Colonic mucosa (tissue), 4 donors: ENCODE results near the gene CHST4. TPM values are rescaled to one million over a fixed set of nuclear protein-coding genes. Genes with fewer than 3 reads are reported as not detected.
"Not testable (repeated sequence)": the region's sequence is repeated elsewhere in the genome, so short reads cannot be mapped to it uniquely, and the experiment has no call there.

Experiments used
- DNase-seq: peaks from one replicate; pipeline ENCODE4 v3.0.0-alpha.2; 2020
- H3K27ac ChIP-seq: fragments of 200-600 bp; one replicate; pipeline ENCODE4 v1.8.0; 2021
- H3K27me3 ChIP-seq: fragments of 200-600 bp; one replicate; pipeline ENCODE4 v1.8.0; 2021
- H3K36me3 ChIP-seq: fragments of 200-600 bp; one replicate; pipeline ENCODE4 v1.8.0; 2021
- H3K4me1 ChIP-seq: fragments of 200-600 bp; one replicate; pipeline ENCODE4 v1.8.0; 2021; ENCODE audit warnings: mild to moderate bottlenecking
- H3K4me3 ChIP-seq: fragments of 200-600 bp; one replicate; pipeline ENCODE4 v1.8.0; 2021
- H3K9ac ChIP-seq, 2 donors: one replicate each; pipeline ENCODE4 v1.7.0; 2013; ENCODE audit warnings: control low read depth in 2 of 2, low read depth in 2 of 2, low read length in 2 of 2
- H3K9me3 ChIP-seq: fragments of 200-600 bp; one replicate; pipeline ENCODE4 v1.8.0; 2021
- CTCF ChIP-seq: fragments of 200-600 bp; IDR thresholded peaks from one replicate; pipeline ENCODE4 v1.8.0; 2022; ENCODE audit warnings: antibody characterized with exemption, mild to moderate bottlenecking
- intact Hi-C: fragments of 100-400 bp; cut with DNase I; formaldehyde crosslinking; loops from one replicate; pipeline ENCODE4 v1.14.1; 2022
- total RNA-seq, 2 donors: library from RNA; stranded (reverse); fragmentation: NEBNext Ultra II Directional in 1 of 2; extraction: Animal tissue kit (Norgen Biotek cat#: 25700) in 1 of 2; gene quantifications; one replicate each; pipeline ENCODE4 v1.2.1, GENCODE V29; 2021
- donor health status: healthy.
- donor health status: DM: no; HTN: no; CAD: no.
- donor health status: DM: no; HTN: no; CAD: no.

CHST4 gene
- total RNA-seq, 2 donors from 2014 or later = 0.44 TPM; not detected in 1

GRCh38 chr16:71572497-71573116, 46.4 kb downstream of the CHST4 start:
- no peak for TF ChIP-seq CTCF
- Histone ChIP-seq H3K4me1 (no peaks in the 10 kb centered on the region), H3K27ac (peak overlapping the region; percentile 4), H3K27me3 (no peaks in the 10 kb centered on the region), H3K36me3 (no peaks in the 10 kb centered on the region), H3K9me3 (no peaks in the 10 kb centered on the region), H3K9ac (no peak overlapping the region), H3K4me3 (no peak overlapping the region)
- intact Hi-C loops = no loop called here
- no peak for DNase-seq

- intact Hi-C loops = no loop called here
- no peak for TF ChIP-seq CTCF
- DNase-seq = no peak
- Histone ChIP-seq H3K27ac (peak overlapping the region; percentile 4), H3K4me3 (no peak overlapping the region), H3K36me3 (no peaks in the 10 kb centered on the region), H3K9ac (no peak overlapping the region), H3K4me1 (no peaks in the 10 kb centered on the region), H3K9me3 (no peaks in the 10 kb centered on the region), H3K27me3 (no peaks in the 10 kb centered on the region)
Observed at GRCh38 chr16:71573387-71574094, 47.3 kb downstream of the CHST4 start.

- Histone ChIP-seq H3K27me3 (no peaks in the 10 kb centered on the region), H3K27ac (no peak overlapping the region), H3K9ac (no peak overlapping the region), H3K4me1 (no peaks in the 10 kb centered on the region), H3K4me3 (no peak overlapping the region), H3K36me3 (no peaks in the 10 kb centered on the region), H3K9me3 (no peaks in the 10 kb centered on the region)
- no peak for TF ChIP-seq CTCF
- DNase-seq = no peak
- intact Hi-C loops = no loop called here
Observed at GRCh38 chr16:71574702-71575101, 48.5 kb downstream of the CHST4 start.

GRCh38 chr16:71576971-71577370, 50.7 kb downstream of the CHST4 start, which contains the start of gene TAT:
TSS of gene TAT (minus strand) at chr16:71577092. CDS start at chr16:71576415, 677 bp downstream.
- TF ChIP-seq CTCF = no peak
- no peaks in the 10 kb centered on the region for H3K4me1 ChIP-seq
- no peaks in the 10 kb centered on the region for H3K36me3 ChIP-seq
- no peaks in the 10 kb centered on the region for H3K9me3 ChIP-seq
- no peak within 1 kb of the TSS for H3K27ac ChIP-seq
- intact Hi-C loops = no loop called here
- DNase-seq = no peak
- H3K27me3 ChIP-seq = no peaks in the 10 kb centered on the region
- H3K4me3 ChIP-seq = no peak within 1 kb of the TSS
- H3K9ac ChIP-seq = no peak within 1 kb of the TSS

GRCh38 chr16:71582553-71582848, 56.3 kb downstream of the CHST4 start:
- H3K9me3 ChIP-seq, H3K27me3 ChIP-seq, H3K4me1 ChIP-seq, DNase-seq, H3K9ac ChIP-seq, H3K27ac ChIP-seq, intact Hi-C loops, H3K4me3 ChIP-seq, H3K36me3 ChIP-seq: not testable (repeated sequence)

- H3K36me3 ChIP-seq = no peaks in the 10 kb centered on the region
- no peaks in the 10 kb centered on the region for H3K4me1 ChIP-seq
- H3K27me3 ChIP-seq = no peaks in the 10 kb centered on the region
- H3K9me3 ChIP-seq = no peaks in the 10 kb centered on the region
- intact Hi-C loops = no loop called here
- H3K9ac ChIP-seq = no peak overlapping the region
- no peak overlapping the region for H3K27ac ChIP-seq
- no peak for TF ChIP-seq CTCF
- H3K4me3 ChIP-seq = no peak overlapping the region
- no peak for DNase-seq
Observed at GRCh38 chr16:71584543-71585317, 58.5 kb downstream of the CHST4 start.
